Liver (tissue), 9 donors: ENCODE measurements around the gene HOXA7. TPM values are rescaled to one million over a fixed set of nuclear protein-coding genes. Genes with fewer than 3 reads are reported as not detected.
A peak's percentile ranks its signal among the peaks of the same experiment; 100 is the strongest.

Experiments used
- DNase-seq: peaks from one replicate; pipeline ENCODE4 v3.0.0-alpha.2; 2017; ENCODE audit warnings: low spot score
- H3K27ac ChIP-seq, 2 donors: one replicate each; pipeline ENCODE4 v1.7.0; 2013; ENCODE audit warnings: inconsistent platforms in 2 of 2, low read length in 2 of 2, control low read depth in 1 of 2, low read depth in 1 of 2, mild to moderate bottlenecking in 1 of 2
- H3K27me3 ChIP-seq, 4 donors: one replicate each; pipeline versions ENCODE4 v1.6.1 to v1.7.0; 2013; ENCODE audit warnings: low read length in 3 of 4, inconsistent platforms in 1 of 4, mild to moderate bottlenecking in 1 of 4, moderate library complexity in 1 of 4; ENCODE audit not compliant: control insufficient read depth in 4 of 4, insufficient read depth in 4 of 4
- H3K36me3 ChIP-seq, 4 donors: one replicate each; pipeline versions ENCODE4 v1.6.1 to v1.7.0; 2013; ENCODE audit warnings: low read length in 3 of 4, mild to moderate bottlenecking in 3 of 4, low read depth in 1 of 4, moderate library complexity in 1 of 4; ENCODE audit not compliant: control insufficient read depth in 4 of 4, insufficient read depth in 3 of 4
- H3K4me1 ChIP-seq, 4 donors: one replicate each; pipeline versions ENCODE4 v1.6.1 to v1.7.0; 2013; ENCODE audit warnings: low read length in 3 of 4, mild to moderate bottlenecking in 3 of 4, moderate library complexity in 1 of 4; ENCODE audit not compliant: control insufficient read depth in 4 of 4, insufficient read depth in 4 of 4
- H3K4me3 ChIP-seq, 3 donors: one replicate each; pipeline versions ENCODE4 v1.6.1 to v1.7.0; 2013; ENCODE audit warnings: low read length in 3 of 3, control low read depth in 1 of 3, low read depth in 1 of 3, mild to moderate bottlenecking in 1 of 3
- H3K9ac ChIP-seq, 2 donors: one replicate each; pipeline ENCODE4 v1.7.0; 2013; ENCODE audit warnings: low read length in 2 of 2, mild to moderate bottlenecking in 2 of 2, moderate library complexity in 2 of 2, control low read depth in 1 of 2, low read depth in 1 of 2
- H3K9me3 ChIP-seq, 4 donors: one replicate each; pipeline versions ENCODE4 v1.6.1 to v1.7.0; 2013; ENCODE audit warnings: low read length in 3 of 4; ENCODE audit not compliant: control insufficient read depth in 4 of 4
- ATF3 ChIP-seq: IDR thresholded peaks from 2 replicates; pipeline ENCODE4 v1.6.1; 2016; ENCODE audit warnings: antibody characterized with exemption
- FOXA1 ChIP-seq: IDR thresholded peaks from 2 replicates; pipeline ENCODE4 v1.6.1; 2016; ENCODE audit warnings: antibody characterized with exemption
- GABPA ChIP-seq, 2 donors: IDR thresholded peaks in 1 of 2; conservative IDR thresholded peaks in 1 of 2; 2 replicates each; pipeline ENCODE4 v1.6.1; 2016; ENCODE audit warnings: antibody characterized with exemption in 2 of 2, mild to moderate bottlenecking in 1 of 2, moderate library complexity in 1 of 2
- JUND ChIP-seq, 2 donors: IDR thresholded peaks; 2 replicates each; pipeline ENCODE4 v1.6.1; 2016; ENCODE audit warnings: antibody characterized with exemption in 2 of 2
- NR2F2 ChIP-seq: IDR thresholded peaks from 2 replicates; pipeline ENCODE4 v1.6.1; 2016; ENCODE audit warnings: antibody characterized with exemption
- RAD21 ChIP-seq, 2 donors: IDR thresholded peaks; 2 replicates each; pipeline ENCODE4 v1.6.1; 2016; ENCODE audit warnings: antibody characterized with exemption in 2 of 2, mild to moderate bottlenecking in 2 of 2
- TAF1 ChIP-seq: conservative IDR thresholded peaks from 2 replicates; pipeline ENCODE4 v1.6.1; 2016; ENCODE audit warnings: antibody characterized with exemption, mild to moderate bottlenecking
- WGBS: extraction: QIAGEN DNeasy Blood & Tissue Kit; methylation state at CpG from one replicate; pipeline ENCODE4 v1.1.7; 2013; 5-methylcytosine and 5-hydroxymethylcytosine counted together
- polyA plus RNA-seq, 2 donors: library from polyadenylated mRNA; stranded (reverse) in 1 of 2; unstranded in 1 of 2; fragments of 200-250 nt in 1 of 2; fragments of >200 nt in 1 of 2; fragmentation: Nextera tagmentation in 1 of 2; extraction: Ambion mirVana in 1 of 2; gene quantifications; one replicate each; pipeline versions ENCODE4 v1.2.1 to v1.2.3, GENCODE V29; 2013 to 2015
- total RNA-seq, 2 donors: library from RNA; depleted of rRNA; stranded (reverse); fragments of >200 nt; gene quantifications; one replicate each; pipeline ENCODE4 v1.2.3, GENCODE V29; 2014
- TF ChIP-seq, protein P1 (sequence below): fragments of 150-350 bp; IDR thresholded peaks from 2 replicates; pipeline ENCODE4 v1.5.1; 2017; ENCODE audit warnings: improper control_type of control experiment, low read depth, low read length; ENCODE audit not compliant: missing input control
- TF ChIP-seq, protein P2 (sequence below): IDR thresholded peaks from 2 replicates; pipeline ENCODE4 v1.6.1; 2016; ENCODE audit warnings: antibody characterized with exemption
- TF ChIP-seq, protein P3 (sequence below): IDR thresholded peaks from 2 replicates; pipeline ENCODE4 v1.6.1; 2016; ENCODE audit warnings: antibody characterized with exemption, mild to moderate bottlenecking
- donor health status: healthy.
- donor health status: healthy.
- donor health status: healthy.
- donor health status: healthy.
- donor health status: healthy.

HOXA7 gene
- total and polyA plus RNA-seq, 4 donors, result under 0.01 to 0.05 TPM; not detected in 2

GRCh38 chr7:27192546-27193334, 36.3 kb upstream of the HOXA7 start:
- H3K27me3 ChIP-seq, result peaks cover 4 to 47% (median 30%) of the 10 kb centered on the region in 4 donors
- no peaks in the 10 kb centered on the region for H3K36me3 ChIP-seq
- peak overlapping the region in 1 of 3 donors; percentile 42 for H3K4me3 ChIP-seq
- no peak overlapping the region for H3K9ac ChIP-seq
- WGBS, result 4% methylated on average over 78 of the region's 78 CpGs
- TF ChIP-seq TAF1, result no peak
- no peak for TF ChIP-seq ATF3
- no peak for TF ChIP-seq FOXA1
- TF ChIP-seq, protein P1, sequence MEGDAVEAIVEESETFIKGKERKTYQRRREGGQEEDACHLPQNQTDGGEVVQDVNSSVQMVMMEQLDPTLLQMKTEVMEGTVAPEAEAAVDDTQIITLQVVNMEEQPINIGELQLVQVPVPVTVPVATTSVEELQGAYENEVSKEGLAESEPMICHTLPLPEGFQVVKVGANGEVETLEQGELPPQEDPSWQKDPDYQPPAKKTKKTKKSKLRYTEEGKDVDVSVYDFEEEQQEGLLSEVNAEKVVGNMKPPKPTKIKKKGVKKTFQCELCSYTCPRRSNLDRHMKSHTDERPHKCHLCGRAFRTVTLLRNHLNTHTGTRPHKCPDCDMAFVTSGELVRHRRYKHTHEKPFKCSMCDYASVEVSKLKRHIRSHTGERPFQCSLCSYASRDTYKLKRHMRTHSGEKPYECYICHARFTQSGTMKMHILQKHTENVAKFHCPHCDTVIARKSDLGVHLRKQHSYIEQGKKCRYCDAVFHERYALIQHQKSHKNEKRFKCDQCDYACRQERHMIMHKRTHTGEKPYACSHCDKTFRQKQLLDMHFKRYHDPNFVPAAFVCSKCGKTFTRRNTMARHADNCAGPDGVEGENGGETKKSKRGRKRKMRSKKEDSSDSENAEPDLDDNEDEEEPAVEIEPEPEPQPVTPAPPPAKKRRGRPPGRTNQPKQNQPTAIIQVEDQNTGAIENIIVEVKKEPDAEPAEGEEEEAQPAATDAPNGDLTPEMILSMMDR, result no peak
- TF ChIP-seq RAD21 (IDR thresholded peaks at IDR 0.05), result no peak
- no peak for DNase-seq
- H3K9me3 ChIP-seq, result peaks cover 0 to 6% (median under 1%) of the 10 kb centered on the region in 4 donors
- no peak overlapping the region for H3K27ac ChIP-seq
- H3K4me1 ChIP-seq, result peaks cover 14 to 26% (median 19%) of the 10 kb centered on the region in 4 donors

DNA sequence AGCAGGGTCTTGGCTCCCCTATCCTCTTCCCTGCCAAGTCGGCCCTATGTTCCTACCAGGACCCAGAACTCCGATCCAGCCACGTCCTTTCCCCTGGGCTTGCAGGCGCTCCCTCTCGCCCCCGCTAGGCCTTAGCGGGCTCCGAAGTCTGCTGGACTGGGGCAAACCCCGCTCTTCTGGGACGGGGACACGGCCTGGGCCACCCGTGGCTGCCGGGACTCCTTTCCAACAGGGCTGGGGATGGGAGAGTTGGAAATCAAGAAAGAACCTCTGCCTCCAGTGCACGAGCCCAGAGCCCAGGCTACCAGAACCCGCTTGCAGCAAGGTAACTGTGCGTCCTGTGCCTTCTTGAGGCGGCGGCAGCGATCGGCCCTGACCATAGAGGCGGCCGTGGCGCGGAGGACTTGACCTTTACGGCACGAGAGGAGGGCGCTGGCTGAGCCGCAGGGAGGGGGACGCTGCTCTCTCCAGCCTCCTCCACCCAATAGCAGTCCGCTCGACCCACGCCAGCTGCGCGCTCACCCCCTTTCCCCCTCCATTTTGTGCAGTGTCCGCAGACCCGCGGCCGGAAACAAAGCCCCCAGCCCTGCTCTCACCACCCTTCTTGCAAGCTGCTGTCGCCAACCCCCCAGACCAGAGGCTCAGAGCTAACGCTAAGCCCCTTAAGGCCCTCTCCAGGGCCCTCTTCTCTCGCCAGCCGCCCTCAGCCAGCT, 35.5 kb upstream of the HOXA7 start:
- H3K36me3 ChIP-seq, result no peaks in the 10 kb centered on the region
- peaks cover 4 to 50% (median 30%) of the 10 kb centered on the region in 4 donors for H3K27me3 ChIP-seq
- H3K9ac ChIP-seq, result no peak overlapping the region
- H3K4me3 ChIP-seq, result peak overlapping the region in 1 of 3 donors; percentile 42
- H3K27ac ChIP-seq, result no peak overlapping the region
- WGBS, result 10% methylated on average over 42 of the region's 42 CpGs
- no peak for DNase-seq
- H3K9me3 ChIP-seq, result peaks cover 0 to 6% (median under 1%) of the 10 kb centered on the region in 4 donors
- TF ChIP-seq NR2F2 (no peak), FOXA1 (no peak)
- TF ChIP-seq, protein P2, sequence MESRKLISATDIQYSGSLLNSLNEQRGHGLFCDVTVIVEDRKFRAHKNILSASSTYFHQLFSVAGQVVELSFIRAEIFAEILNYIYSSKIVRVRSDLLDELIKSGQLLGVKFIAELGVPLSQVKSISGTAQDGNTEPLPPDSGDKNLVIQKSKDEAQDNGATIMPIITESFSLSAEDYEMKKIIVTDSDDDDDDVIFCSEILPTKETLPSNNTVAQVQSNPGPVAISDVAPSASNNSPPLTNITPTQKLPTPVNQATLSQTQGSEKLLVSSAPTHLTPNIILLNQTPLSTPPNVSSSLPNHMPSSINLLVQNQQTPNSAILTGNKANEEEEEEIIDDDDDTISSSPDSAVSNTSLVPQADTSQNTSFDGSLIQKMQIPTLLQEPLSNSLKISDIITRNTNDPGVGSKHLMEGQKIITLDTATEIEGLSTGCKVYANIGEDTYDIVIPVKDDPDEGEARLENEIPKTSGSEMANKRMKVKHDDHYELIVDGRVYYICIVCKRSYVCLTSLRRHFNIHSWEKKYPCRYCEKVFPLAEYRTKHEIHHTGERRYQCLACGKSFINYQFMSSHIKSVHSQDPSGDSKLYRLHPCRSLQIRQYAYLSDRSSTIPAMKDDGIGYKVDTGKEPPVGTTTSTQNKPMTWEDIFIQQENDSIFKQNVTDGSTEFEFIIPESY, result no peak
- H3K4me1 ChIP-seq, result peaks cover 14 to 28% (median 20%) of the 10 kb centered on the region in 4 donors

GRCh38 chr7:27191161-27191731, 34.8 kb upstream of the HOXA7 start:
- peaks cover 0 to 6% (median under 1%) of the 10 kb centered on the region in 4 donors for H3K9me3 ChIP-seq
- no peak overlapping the region for H3K4me3 ChIP-seq
- H3K36me3 ChIP-seq, result no peaks in the 10 kb centered on the region
- WGBS, result 21% methylated on average over 15 of the region's 15 CpGs
- H3K27me3 ChIP-seq, result peaks cover 7 to 51% (median 30%) of the 10 kb centered on the region in 4 donors
- DNase-seq, result no peak
- TF ChIP-seq RAD21 (IDR thresholded peaks at IDR 0.05) (no peak), ATF3 (no peak), JUND (IDR thresholded peaks at IDR 0.05) (no peak), GABPA (IDR thresholded peaks at IDR 0.05 in 1 of 2, conservative IDR thresholded peaks at IDR 0.05 in 1 of 2) (no peak)
- TF ChIP-seq, protein P3, sequence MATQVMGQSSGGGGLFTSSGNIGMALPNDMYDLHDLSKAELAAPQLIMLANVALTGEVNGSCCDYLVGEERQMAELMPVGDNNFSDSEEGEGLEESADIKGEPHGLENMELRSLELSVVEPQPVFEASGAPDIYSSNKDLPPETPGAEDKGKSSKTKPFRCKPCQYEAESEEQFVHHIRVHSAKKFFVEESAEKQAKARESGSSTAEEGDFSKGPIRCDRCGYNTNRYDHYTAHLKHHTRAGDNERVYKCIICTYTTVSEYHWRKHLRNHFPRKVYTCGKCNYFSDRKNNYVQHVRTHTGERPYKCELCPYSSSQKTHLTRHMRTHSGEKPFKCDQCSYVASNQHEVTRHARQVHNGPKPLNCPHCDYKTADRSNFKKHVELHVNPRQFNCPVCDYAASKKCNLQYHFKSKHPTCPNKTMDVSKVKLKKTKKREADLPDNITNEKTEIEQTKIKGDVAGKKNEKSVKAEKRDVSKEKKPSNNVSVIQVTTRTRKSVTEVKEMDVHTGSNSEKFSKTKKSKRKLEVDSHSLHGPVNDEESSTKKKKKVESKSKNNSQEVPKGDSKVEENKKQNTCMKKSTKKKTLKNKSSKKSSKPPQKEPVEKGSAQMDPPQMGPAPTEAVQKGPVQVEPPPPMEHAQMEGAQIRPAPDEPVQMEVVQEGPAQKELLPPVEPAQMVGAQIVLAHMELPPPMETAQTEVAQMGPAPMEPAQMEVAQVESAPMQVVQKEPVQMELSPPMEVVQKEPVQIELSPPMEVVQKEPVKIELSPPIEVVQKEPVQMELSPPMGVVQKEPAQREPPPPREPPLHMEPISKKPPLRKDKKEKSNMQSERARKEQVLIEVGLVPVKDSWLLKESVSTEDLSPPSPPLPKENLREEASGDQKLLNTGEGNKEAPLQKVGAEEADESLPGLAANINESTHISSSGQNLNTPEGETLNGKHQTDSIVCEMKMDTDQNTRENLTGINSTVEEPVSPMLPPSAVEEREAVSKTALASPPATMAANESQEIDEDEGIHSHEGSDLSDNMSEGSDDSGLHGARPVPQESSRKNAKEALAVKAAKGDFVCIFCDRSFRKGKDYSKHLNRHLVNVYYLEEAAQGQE, result no peak
- no peak overlapping the region for H3K27ac ChIP-seq
- H3K9ac ChIP-seq, result no peak overlapping the region
- H3K4me1 ChIP-seq, result peaks cover 12 to 25% (median 19%) of the 10 kb centered on the region in 4 donors
